GM19455 (cell line): ENCODE results near the gene SART3.
A peak's percentile ranks its signal among the peaks of the same experiment; 100 is the strongest.

Experiments used
- ATAC-seq: cut with Tn5 transposase; IDR thresholded peaks from one replicate; pipeline ENCODE4 v1.9.1; 2021; ENCODE audit not compliant: unreplicated experiment

SART3 gene

GRCh38 chr12:108526482-108527165 lies 34.3 kb downstream of the SART3 start:
- no peak for ATAC-seq

GRCh38 chr12:108525681-108526080 lies 35.3 kb downstream of the SART3 start:
- ATAC-seq: no peak

GRCh38 chr12:108523365-108523764 lies 37.6 kb downstream of the SART3 start:
- ATAC-seq: no peak

- ATAC-seq: no peak
Observed at GRCh38 chr12:108519558-108519957, 41.4 kb downstream of the SART3 start.

- ATAC-seq: no peak
Observed at GRCh38 chr12:108518716-108519496, 42.1 kb downstream of the SART3 start.

- ATAC-seq: no peak
Observed at GRCh38 chr12:108518101-108518715, 42.8 kb downstream of the SART3 start.

- ATAC-seq: no peak
Observed at GRCh38 chr12:108517288-108518100, 43.5 kb downstream of the SART3 start.

- no peak for ATAC-seq
Observed at GRCh38 chr12:108516511-108517275, 44.3 kb downstream of the SART3 start.

- ATAC-seq: no peak
Observed at GRCh38 chr12:108515916-108516315, 45.1 kb downstream of the SART3 start.

- ATAC-seq: peak; percentile 83
Observed at GRCh38 chr12:108514973-108515814, 45.8 kb downstream of the SART3 start, which contains the start of gene FICD. Gene FICD (plus strand): TSS chr12:108515277. CDS start chr12:108516973, 1,696 bp downstream.

- ATAC-seq: peak; percentile 10
Observed at GRCh38 chr12:108514468-108514972, 46.5 kb downstream of the SART3 start.

GRCh38 chr12:108511633-108512540 lies 49.1 kb downstream of the SART3 start:
- no peak for ATAC-seq

GRCh38 chr12:108510836-108511235 lies 50.1 kb downstream of the SART3 start:
- ATAC-seq: no peak

GRCh38 chr12:108509806-108510205 lies 51.2 kb downstream of the SART3 start:
- no peak for ATAC-seq

- ATAC-seq: no peak
Observed at GRCh38 chr12:108507971-108508642, 52.9 kb downstream of the SART3 start.

GRCh38 chr12:108505129-108505528 lies 55.8 kb downstream of the SART3 start:
- no peak for ATAC-seq

GRCh38 chr12:108502922-108503321 lies 58.1 kb downstream of the SART3 start:
- ATAC-seq: no peak

GRCh38 chr12:108498136-108498535 lies 62.8 kb downstream of the SART3 start:
- ATAC-seq: no peak
